ENCODE data around the gene TMEM80.

Gene TMEM80

DNA sequence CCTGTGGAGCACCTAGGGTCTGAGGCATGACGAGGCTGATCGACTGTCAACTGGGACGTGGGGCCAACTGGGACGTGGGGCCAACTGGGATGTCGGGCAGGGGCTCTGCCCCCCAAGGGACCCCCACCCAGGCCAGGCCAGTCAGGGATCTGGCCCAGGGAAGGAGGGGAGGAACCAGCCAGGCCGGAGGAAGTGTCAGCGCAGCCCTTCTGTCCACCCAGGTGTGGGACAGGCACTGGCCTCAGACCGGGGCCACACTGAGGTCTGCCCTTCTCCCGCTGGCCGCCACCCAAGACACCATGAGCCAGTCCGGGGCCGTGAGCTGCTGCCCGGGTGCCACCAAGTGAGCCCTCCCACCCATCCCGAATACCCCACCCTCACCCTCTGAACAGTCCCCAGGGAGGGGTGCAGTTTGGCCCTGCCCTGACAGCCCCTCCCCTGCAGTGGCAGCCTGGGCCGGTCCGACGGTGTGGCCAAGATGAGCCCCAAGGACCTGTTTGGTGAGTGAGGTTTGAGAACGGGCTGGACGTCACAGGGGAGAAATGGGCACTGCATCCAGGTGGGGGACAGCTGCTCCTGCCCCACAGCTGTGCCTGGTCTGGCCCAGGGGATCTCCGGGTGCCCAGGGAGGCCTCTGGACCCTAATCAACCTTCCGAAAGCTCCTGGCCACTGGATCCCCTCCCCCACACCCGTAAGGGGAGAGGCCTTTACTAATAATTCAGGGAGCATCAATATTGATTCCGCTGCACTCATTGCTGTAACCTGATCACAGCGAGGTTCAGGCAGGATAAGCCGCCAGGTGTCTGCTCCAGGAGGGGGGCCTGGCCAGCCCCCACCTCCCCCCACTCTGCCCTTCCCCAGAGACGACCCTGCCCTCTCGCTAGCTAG lies 13.7 kb downstream of the TMEM80 start:
- 0 out of 2 replicates have a peak, but pooled peaks cover 5% of the 10 kb centered on the region for H3K36me3 ChIP-seq (ENCODE audit: insufficient read depth, low read length)
- H3K9me3 ChIP-seq (ENCODE audit: insufficient read depth, low read length, severe bottlenecking), result no peaks in the 10 kb centered on the region
- no peak overlapping the region for H2AFZ ChIP-seq (ENCODE audit: low read depth, low read length)
- H3K27ac ChIP-seq (ENCODE audit: low read length), result no peak overlapping the region
- no peaks in the 10 kb centered on the region for H3K79me2 ChIP-seq (ENCODE audit: insufficient read depth, low read length)
- H3K4me2 ChIP-seq (ENCODE audit: insufficient read depth, low read length), result no peak overlapping the region
- no peak overlapping the region for H3K9ac ChIP-seq (ENCODE audit: low read depth, low read length)
- H3K27me3 ChIP-seq (ENCODE audit: insufficient read depth, low read length, poor library complexity), result no peaks in the 10 kb centered on the region
- H4K20me1 ChIP-seq (ENCODE audit: insufficient read depth, low read length), result peaks cover 5% of the 10 kb centered on the region
- DNase-seq (no peak), ATAC-seq (ENCODE audit: insufficient read depth, low read depth) (no peak)
- no peak for TF ChIP-seq EZH2 (IDR thresholded peaks at IDR 0.05; ENCODE audit: borderline replicate concordance, low read depth, low read length, severe bottlenecking)
- TF ChIP-seq, protein P1, sequence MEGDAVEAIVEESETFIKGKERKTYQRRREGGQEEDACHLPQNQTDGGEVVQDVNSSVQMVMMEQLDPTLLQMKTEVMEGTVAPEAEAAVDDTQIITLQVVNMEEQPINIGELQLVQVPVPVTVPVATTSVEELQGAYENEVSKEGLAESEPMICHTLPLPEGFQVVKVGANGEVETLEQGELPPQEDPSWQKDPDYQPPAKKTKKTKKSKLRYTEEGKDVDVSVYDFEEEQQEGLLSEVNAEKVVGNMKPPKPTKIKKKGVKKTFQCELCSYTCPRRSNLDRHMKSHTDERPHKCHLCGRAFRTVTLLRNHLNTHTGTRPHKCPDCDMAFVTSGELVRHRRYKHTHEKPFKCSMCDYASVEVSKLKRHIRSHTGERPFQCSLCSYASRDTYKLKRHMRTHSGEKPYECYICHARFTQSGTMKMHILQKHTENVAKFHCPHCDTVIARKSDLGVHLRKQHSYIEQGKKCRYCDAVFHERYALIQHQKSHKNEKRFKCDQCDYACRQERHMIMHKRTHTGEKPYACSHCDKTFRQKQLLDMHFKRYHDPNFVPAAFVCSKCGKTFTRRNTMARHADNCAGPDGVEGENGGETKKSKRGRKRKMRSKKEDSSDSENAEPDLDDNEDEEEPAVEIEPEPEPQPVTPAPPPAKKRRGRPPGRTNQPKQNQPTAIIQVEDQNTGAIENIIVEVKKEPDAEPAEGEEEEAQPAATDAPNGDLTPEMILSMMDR (IDR thresholded peaks at IDR 0.05; ENCODE audit: borderline replicate concordance, extremely low read depth, low read length, poor library complexity, severe bottlenecking), result no peak
- no peaks in the 10 kb centered on the region for H3K4me1 ChIP-seq (ENCODE audit: insufficient read depth, low read length)
- H3K4me3 ChIP-seq (ENCODE audit: low read depth in 1 of 2, low read length in 2 of 2), result no peak overlapping the region

DNA sequence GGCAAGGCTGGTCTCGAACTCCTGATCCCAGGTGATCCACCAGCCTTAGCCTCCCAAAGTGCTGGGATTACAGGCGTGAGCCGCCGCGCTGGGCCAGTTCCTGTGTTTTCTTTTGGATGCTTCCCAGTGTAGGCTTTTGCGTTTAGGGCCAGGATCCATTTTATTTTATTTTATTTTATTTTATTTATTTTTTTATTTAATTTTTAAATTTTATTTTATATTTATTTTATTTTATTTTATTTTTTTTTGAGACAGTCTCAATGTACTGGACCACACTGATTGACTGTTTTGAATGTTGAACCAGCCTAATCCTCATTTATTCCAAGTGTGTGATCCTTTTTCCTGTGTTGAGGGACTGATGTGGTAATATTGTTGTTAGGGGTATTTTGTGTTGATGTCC lies 18.8 kb downstream of the TMEM80 start:
- Histone ChIP-seq H3K27me3 (ENCODE audit: insufficient read depth, low read length, poor library complexity) (no peaks in the 10 kb centered on the region), H3K9ac (ENCODE audit: low read depth, low read length) (no peak overlapping the region), H3K4me2 (ENCODE audit: insufficient read depth, low read length) (no peak overlapping the region), H2AFZ (ENCODE audit: low read depth, low read length) (no peak overlapping the region), H3K9me3 (ENCODE audit: insufficient read depth, low read length, severe bottlenecking) (no peaks in the 10 kb centered on the region), H4K20me1 (ENCODE audit: insufficient read depth, low read length) (no peaks in the 10 kb centered on the region), H3K4me3 (ENCODE audit: low read depth in 1 of 2, low read length in 2 of 2) (no peak overlapping the region), H3K4me1 (ENCODE audit: insufficient read depth, low read length) (no peaks in the 10 kb centered on the region), H3K36me3 (ENCODE audit: insufficient read depth, low read length) (no peaks in the 10 kb centered on the region), H3K79me2 (ENCODE audit: insufficient read depth, low read length) (no peaks in the 10 kb centered on the region), H3K27ac (ENCODE audit: low read length) (no peak overlapping the region)
- DNase-seq (no peak), ATAC-seq (ENCODE audit: insufficient read depth, low read depth) (no peak)
- TF ChIP-seq, protein P1 (IDR thresholded peaks at IDR 0.05; ENCODE audit: borderline replicate concordance, extremely low read depth, low read length, poor library complexity, severe bottlenecking), result no peak
- no peak for TF ChIP-seq EZH2 (IDR thresholded peaks at IDR 0.05; ENCODE audit: borderline replicate concordance, low read depth, low read length, severe bottlenecking)

DNA sequence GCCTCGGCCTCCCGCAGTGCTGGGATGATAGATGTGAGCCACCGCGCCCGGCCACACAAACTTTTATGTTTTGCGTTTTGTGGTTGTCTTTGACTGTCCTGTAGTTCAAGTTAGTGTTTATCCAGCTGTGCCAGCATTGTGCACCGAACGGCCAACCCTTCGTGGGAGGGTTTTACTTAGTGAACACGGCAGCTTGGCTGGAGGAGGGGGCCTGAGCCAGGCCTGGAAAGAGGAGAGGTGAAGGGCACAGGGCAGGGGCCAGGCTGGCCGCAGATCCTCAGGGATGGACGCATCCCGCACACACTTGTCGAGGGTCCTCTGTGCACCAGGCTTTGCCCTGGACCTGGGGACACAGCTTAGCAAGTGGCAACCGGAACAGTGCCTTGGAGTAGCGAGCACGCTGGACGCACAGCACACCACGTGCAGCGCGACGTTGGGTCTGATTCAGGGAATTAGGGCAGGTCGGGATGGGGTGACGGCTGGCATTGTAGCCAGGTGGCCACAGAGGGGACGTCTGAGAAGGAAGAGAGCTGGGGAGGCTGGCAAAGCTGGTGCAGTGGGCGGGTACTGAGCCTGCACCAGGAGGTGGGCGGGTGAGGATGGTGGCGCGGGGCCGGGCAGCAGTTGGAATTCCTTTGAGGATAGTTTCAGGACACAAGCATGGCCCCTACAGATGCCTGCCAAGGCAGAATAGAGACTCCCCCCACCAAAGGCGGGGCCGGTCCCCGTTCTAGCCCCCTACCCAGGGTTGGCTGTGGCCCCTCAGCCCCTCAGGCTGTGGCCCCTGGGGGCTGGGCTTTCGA lies 23.8 kb downstream of the TMEM80 start:
- H3K9ac ChIP-seq (ENCODE audit: low read depth, low read length), result no peak overlapping the region
- DNase-seq (no peak), ATAC-seq (ENCODE audit: insufficient read depth, low read depth) (no peak)
- TF ChIP-seq, protein P1 (IDR thresholded peaks at IDR 0.05; ENCODE audit: borderline replicate concordance, extremely low read depth, low read length, poor library complexity, severe bottlenecking), result no peak
- no peak for TF ChIP-seq EZH2 (IDR thresholded peaks at IDR 0.05; ENCODE audit: borderline replicate concordance, low read depth, low read length, severe bottlenecking)
- H3K27me3 ChIP-seq (ENCODE audit: insufficient read depth, low read length, poor library complexity), result no peaks in the 10 kb centered on the region
- no peak overlapping the region for H3K27ac ChIP-seq (ENCODE audit: low read length)
- 0 out of 2 replicates have a peak, but pooled peaks cover 3% of the 10 kb centered on the region for H3K4me1 ChIP-seq (ENCODE audit: insufficient read depth, low read length)
- no peaks in the 10 kb centered on the region for H3K9me3 ChIP-seq (ENCODE audit: insufficient read depth, low read length, severe bottlenecking)
- H3K36me3 ChIP-seq (ENCODE audit: insufficient read depth, low read length), result no peaks in the 10 kb centered on the region
- no peak overlapping the region for H3K4me3 ChIP-seq (ENCODE audit: low read depth in 1 of 2, low read length in 2 of 2)
- H3K4me2 ChIP-seq (ENCODE audit: insufficient read depth, low read length), result no peak overlapping the region
- no peak overlapping the region for H2AFZ ChIP-seq (ENCODE audit: low read depth, low read length)
- peaks cover 7% of the 10 kb centered on the region; the same call in 1 of the 2 replicates for H4K20me1 ChIP-seq (ENCODE audit: insufficient read depth, low read length)
- no peaks in the 10 kb centered on the region for H3K79me2 ChIP-seq (ENCODE audit: insufficient read depth, low read length)
